GM12878 (cell line): ENCODE results near the gene DCC. TPM values are rescaled to one million over a fixed set of nuclear protein-coding genes. Genes with fewer than 3 reads are reported as not detected.

Source experiments
- ATAC-seq: fragments of 200-7000 bp; cut with Tn5 transposase; 3 replicates; pipeline ENCODE4 v1.9.1; 2020; ENCODE audit warnings: mild to moderate bottlenecking, moderate library complexity
- BruUV-seq: library from RNA; stranded (reverse); fragments of 400-500 nt; replicated peaks from 2 replicates; lab custom pipeline; 2021; lab: Mats Ljungman, UMichigan
- CTCF ChIA-PET: fragments of 300-600 bp; sonication (Branson Sonifier 250); formaldehyde crosslinking; extraction: SDS; loops from one replicate; lab custom pipeline; 2021; ENCODE audit warnings: inconsistent platforms; lab: Yijun Ruan, JAX
- POLR2A ChIA-PET: fragments of 350-600 bp; formaldehyde crosslinking; extraction: SDS; loops from one replicate; lab custom pipeline; 2021; ENCODE audit warnings: inconsistent platforms; lab: Charles Lee
- RAD21 ChIA-PET: fragments of 300-600 bp; sonication (Branson Sonifier 250); formaldehyde crosslinking; loops from one replicate; lab custom pipeline; 2023; ENCODE audit warnings: antibody characterized with exemption; ENCODE audit not compliant: unreplicated experiment; lab: Charles Lee
- SMC1A ChIA-PET: fragments of 300-600 bp; sonication (Branson Sonifier 250); formaldehyde crosslinking; loops from one replicate; lab custom pipeline; 2023; ENCODE audit not compliant: unreplicated experiment, uncharacterized antibody; lab: Charles Lee
- DNase-seq: peaks from one replicate; pipeline ENCODE4 v3.0.0-alpha.2; 2011; ENCODE audit warnings: low read depth, low spot score
- FAIRE-seq: peaks from 3 replicates; lab custom pipeline; 2011; peaks lifted over from hg19 to GRCh38; lab: Jason Lieb, UNC
- H2AFZ ChIP-seq: 2 replicates; pipeline ENCODE4 v1.6.0; 2011; ENCODE audit warnings: low read depth, low read length, control low read depth; ENCODE audit not compliant: control insufficient read depth
- H3K27ac ChIP-seq: 2 replicates; pipeline ENCODE4 v1.5.1; 2011; ENCODE audit warnings: control low read depth; ENCODE audit not compliant: control insufficient read depth, insufficient read depth
- H3K27me3 ChIP-seq, 2 experiments: replicated peaks in 1 of 2; 2 replicates each; pipeline versions ENCODE4 v1.6.0 to v1.6.1; 2011; ENCODE audit warnings: low read length in 1 of 2; ENCODE audit not compliant: control insufficient read depth in 2 of 2, insufficient read depth in 2 of 2
- H3K36me3 ChIP-seq, 2 experiments: 2 replicates each; pipeline ENCODE4 v1.5.1; 2011; ENCODE audit warnings: low read length in 1 of 2; ENCODE audit not compliant: control insufficient read depth in 2 of 2, insufficient read depth in 2 of 2
- H3K4me1 ChIP-seq: 2 replicates; pipeline ENCODE4 v1.6.1; 2011; ENCODE audit warnings: mild to moderate bottlenecking, low read length, moderate library complexity, mixed read lengths; ENCODE audit not compliant: control insufficient read depth, insufficient read depth
- H3K4me2 ChIP-seq: 2 replicates; pipeline ENCODE4 v1.6.0; 2011; ENCODE audit warnings: control low read depth; ENCODE audit not compliant: control insufficient read depth, insufficient read depth
- H3K4me3 ChIP-seq: fragments of 200-600 bp; sonication (generic); 2 replicates; pipeline ENCODE4 v1.5.1; 2016
- H3K79me2 ChIP-seq: 2 replicates; pipeline ENCODE4 v1.6.0; 2011; ENCODE audit warnings: low read length; ENCODE audit not compliant: control insufficient read depth, insufficient read depth
- H3K9ac ChIP-seq: 2 replicates; pipeline ENCODE4 v1.8.0; 2011; ENCODE audit warnings: low read length, control low read depth, mixed read lengths; ENCODE audit not compliant: control insufficient read depth, insufficient read depth
- H3K9me3 ChIP-seq: replicated peaks from 3 replicates; pipeline ENCODE4 v1.5.1; 2011; ENCODE audit warnings: mild to moderate bottlenecking, low read length; ENCODE audit not compliant: control insufficient read depth, insufficient read depth
- H4K20me1 ChIP-seq: 2 replicates; pipeline ENCODE4 v1.6.0; 2011; ENCODE audit not compliant: control insufficient read depth, insufficient read depth
- BCL3 ChIP-seq: IDR thresholded peaks from 2 replicates; pipeline ENCODE4 v1.6.1; 2011; ENCODE audit warnings: borderline replicate concordance, low read depth, mild to moderate bottlenecking, moderate library complexity, low read length; ENCODE audit not compliant: insufficient read depth, poor library complexity, severe bottlenecking
- BMI1 ChIP-seq: fragments of 450-650 bp; IDR thresholded peaks from 2 replicates; pipeline ENCODE4 v1.6.1; 2016; ENCODE audit warnings: mild to moderate bottlenecking, moderate library complexity, borderline replicate concordance
- CHD1 ChIP-seq: IDR thresholded peaks from 2 replicates; pipeline ENCODE4 v1.6.1; 2012; ENCODE audit warnings: low read depth, low read length, improper control_type of control experiment
- ELK1 ChIP-seq: IDR thresholded peaks from 2 replicates; pipeline ENCODE4 v1.6.1; 2012; ENCODE audit warnings: low read depth, low read length, improper control_type of control experiment
- ETV6 ChIP-seq, 2 experiments: fragments of 450-650 bp in 1 of 2; IDR thresholded peaks in 1 of 2; conservative IDR thresholded peaks in 1 of 2; 2 replicates each; pipeline ENCODE4 v1.6.1; 2014; ENCODE audit warnings: antibody characterized with exemption in 1 of 2, borderline replicate concordance in 1 of 2, low read depth in 1 of 2, mild to moderate bottlenecking in 1 of 2, moderate library complexity in 1 of 2
- JUNB ChIP-seq: IDR thresholded peaks from 2 replicates; pipeline ENCODE4 v1.6.1; 2016; ENCODE audit warnings: antibody characterized with exemption, mild to moderate bottlenecking
- NRF1 ChIP-seq: conservative IDR thresholded peaks from 2 replicates; pipeline ENCODE4 v1.6.1; 2011; ENCODE audit warnings: mild to moderate bottlenecking, low read depth, low read length, improper control_type of control experiment
- PKNOX1 ChIP-seq: fragments of 450-650 bp; IDR thresholded peaks from 2 replicates; pipeline ENCODE4 v1.6.1; 2016; ENCODE audit warnings: mild to moderate bottlenecking
- SIX5 ChIP-seq: IDR thresholded peaks from 2 replicates; pipeline ENCODE4 v1.6.1; 2011; ENCODE audit warnings: mild to moderate bottlenecking, low read depth, low read length, moderate library complexity; ENCODE audit not compliant: severe bottlenecking
- STAT3 ChIP-seq: IDR thresholded peaks from 2 replicates; pipeline ENCODE4 v1.6.1; 2011; ENCODE audit warnings: low read depth, low read length, improper control_type of control experiment
- WGBS: methylation state at CpG from one replicate; pipeline ENCODE4 v1.1.6; 2016; ENCODE audit warnings: low lambda C conversion rate; ENCODE audit not compliant: insufficient replicate concordance, insufficient coverage; ENCODE audit errors: missing lambda C conversion rate; 5-methylcytosine and 5-hydroxymethylcytosine counted together
- in situ Hi-C: fragments of 300-500 bp; cut with MboI; formaldehyde crosslinking; loops from 9 replicates; pipeline ENCODE4 v1.14.3; 2018; ENCODE audit warnings: mixed read lengths
- intact Hi-C: fragments of 100-400 bp; cut with micrococcal nuclease; formaldehyde crosslinking; loops from one replicate; pipeline ENCODE4 v1.14.2; 2022; ENCODE audit not compliant: unreplicated experiment
- polyA plus RNA-seq, 11 experiments: library from polyadenylated mRNA; depleted of rRNA in 4 of 11; unstranded in 6 of 11; stranded (reverse) in 5 of 11; fragments of >200 nt; fragmentation: Nextera tagmentation in 4 of 11; fragmentation: Illumina TruSeq in 1 of 11; extraction: Ambion mirVana in 4 of 11; extraction: Trizol in 1 of 11; gene quantifications; 1 replicate in 1 of 11; 2 replicates in 10 of 11; pipeline versions ENCODE4 v1.2.1 to v1.2.3, GENCODE V29; 2011 to 2016; ENCODE audit warnings: inconsistent platforms in 2 of 11, missing spikeins in 2 of 11, low read depth in 1 of 11
- total RNA-seq, 4 experiments: library from RNA; depleted of rRNA in 3 of 4; stranded (reverse); fragments of >200 nt in 3 of 4; fragmentation: Illumina TruSeq in 1 of 4; extraction: Trizol in 1 of 4; gene quantifications; 2 replicates each; pipeline versions ENCODE4 v1.2.1 to v1.2.3, GENCODE V29; 2013 to 2021

The DCC gene
- total and polyA plus RNA-seq, 10 of the 15 experiments (the other 5 are each of a cell fraction or from before 2014, with no cell fraction given), result 0.01 TPM; not detected in 9

GRCh38 chr18:52615943-52616342 is 275.9 kb downstream of the DCC start:
- no peaks in the 10 kb centered on the region for H3K4me1 ChIP-seq
- intact Hi-C loops, result no loop called here
- WGBS, result 0% methylated on average over 3 of the region's 3 CpGs
- H3K4me2 ChIP-seq, result no peak overlapping the region
- H3K79me2 ChIP-seq, result no peaks in the 10 kb centered on the region
- TF ChIP-seq PKNOX1 (peak; percentile 56; the same call in 1 of the 2 replicates), JUNB (peak; percentile 60), ELK1 (no peak), ETV6 (conservative IDR thresholded peaks at IDR 0.05 in 1 of 2, IDR thresholded peaks at IDR 0.05 in 1 of 2; ENCODE audit: borderline replicate concordance in 1 of 2, low read depth in 1 of 2) (no peak), BMI1 (no peak)
- ChIA-PET POLR2A (no interaction called here), CTCF (no interaction called here), SMC1A (no interaction called here), RAD21 (no interaction called here)
- DNase-seq (peak; percentile 9), ATAC-seq (peak; percentile 82), FAIRE-seq (no peak)
- no peak overlapping the region for H3K4me3 ChIP-seq
- no peaks in the 10 kb centered on the region for H3K36me3 ChIP-seq
- H4K20me1 ChIP-seq, result no peaks in the 10 kb centered on the region
- no peak overlapping the region for H2AFZ ChIP-seq
- in situ Hi-C loops, result no loop called here
- no peak overlapping the region for H3K9ac ChIP-seq
- H3K27me3 ChIP-seq, result no peaks in the 10 kb centered on the region
- no peak overlapping the region for H3K27ac ChIP-seq
- H3K9me3 ChIP-seq, result no peaks in the 10 kb centered on the region
- no TSS peak for BruUV-seq

- intact Hi-C loops, result no loop called here
- in situ Hi-C loops, result no loop called here
- Histone ChIP-seq H3K4me1 (no peaks in the 10 kb centered on the region), H3K4me3 (no peak overlapping the region), H3K79me2 (no peaks in the 10 kb centered on the region), H2AFZ (no peak overlapping the region), H3K36me3 (no peaks in the 10 kb centered on the region), H4K20me1 (no peaks in the 10 kb centered on the region), H3K9me3 (no peaks in the 10 kb centered on the region), H3K4me2 (no peak overlapping the region), H3K27me3 (no peaks in the 10 kb centered on the region), H3K27ac (no peak overlapping the region), H3K9ac (no peak overlapping the region)
- CTCF ChIA-PET, result no interaction called here
- SMC1A ChIA-PET, result no interaction called here
- ATAC-seq, result no peak
- POLR2A ChIA-PET, result no interaction called here
- BruUV-seq, result no TSS peak
- RAD21 ChIA-PET, result no interaction called here
- no peak for DNase-seq
- FAIRE-seq, result no peak
- TF ChIP-seq SIX5, result no peak
- TF ChIP-seq STAT3, result no peak
- TF ChIP-seq BCL3, result no peak
- TF ChIP-seq NRF1, result no peak
- TF ChIP-seq CHD1, result no peak
Observed at GRCh38 chr18:52617931-52618330, 277.9 kb downstream of the DCC start.
